K562 (cell line): ENCODE results near the gene OLIG2. TPM values are rescaled to one million over a fixed set of nuclear protein-coding genes. Genes with fewer than 3 reads are reported as not detected.

Source experiments
- ATAC-seq: fragments of 200-7000 bp; cut with Tn5 transposase; 3 replicates; pipeline ENCODE4 v1.9.1; 2020; ENCODE audit warnings: moderate library complexity
- BruUV-seq: library from RNA; stranded (reverse); fragments of 400-500 nt; replicated peaks from 2 replicates; lab custom pipeline; 2021; lab: Mats Ljungman, UMichigan
- CTCF ChIA-PET: fragments of 300-600 bp; formaldehyde crosslinking; extraction: SDS; loops from one replicate; lab custom pipeline; 2021; ENCODE audit warnings: low intra/inter-chr PET ratio; lab: Yijun Ruan, JAX
- POLR2A ChIA-PET: fragments of 300-600, 350-650 bp; sonication (Branson Sonifier 250); formaldehyde crosslinking; extraction: SDS; loops from one replicate; lab custom pipeline; 2021; ENCODE audit warnings: antibody characterized with exemption, inconsistent platforms; lab: Yijun Ruan, JAX
- DNase-seq, 4 experiments: peaks; one replicate each; pipeline versions ENCODE4 v3.0.0 to v3.0.0-alpha.2; 2011 to 2018; ENCODE audit warnings: low spot score in 3 of 4, mixed read lengths in 3 of 4; ENCODE audit errors: extremely low read depth in 1 of 4
- FAIRE-seq: peaks from 2 replicates; lab custom pipeline; 2011; peaks lifted over from hg19 to GRCh38; lab: Jason Lieb, UNC
- H2AFZ ChIP-seq: 2 replicates; pipeline ENCODE4 v1.6.0; 2011; ENCODE audit warnings: low read depth, low read length, control low read depth, inconsistent platforms
- H3K27ac ChIP-seq: fragments of 200-600 bp; 3 replicates; pipeline ENCODE4 v1.8.0; 2011; ENCODE audit warnings: low read depth, mild to moderate bottlenecking, control low read depth, inconsistent platforms, low read length, moderate library complexity, mixed read lengths; ENCODE audit errors: extremely low read depth
- H3K27me3 ChIP-seq, 2 experiments: fragments of 300-600 bp in 1 of 2; 2 replicates in 1 of 2; 3 replicates in 1 of 2; pipeline versions ENCODE4 v1.6.0 to v1.8.0; 2011; ENCODE audit warnings: inconsistent platforms in 2 of 2, low read length in 2 of 2, mild to moderate bottlenecking in 1 of 2, mixed read lengths in 1 of 2, moderate library complexity in 1 of 2; ENCODE audit not compliant: control insufficient read depth in 2 of 2, insufficient read depth in 2 of 2
- H3K36me3 ChIP-seq: fragments of 300-600 bp; 3 replicates; pipeline ENCODE4 v1.8.0; 2011; ENCODE audit warnings: mild to moderate bottlenecking, low read length, inconsistent platforms; ENCODE audit not compliant: control insufficient read depth, insufficient read depth
- H3K4me1 ChIP-seq, 2 experiments: fragments of 200-600 bp in 1 of 2; replicated peaks in 1 of 2; 2 replicates in 1 of 2; 3 replicates in 1 of 2; pipeline versions ENCODE4 v1.5.1 to v1.8.0; 2011; ENCODE audit warnings: inconsistent platforms in 2 of 2, low read length in 2 of 2, mild to moderate bottlenecking in 1 of 2, mixed read lengths in 1 of 2, moderate library complexity in 1 of 2; ENCODE audit not compliant: control insufficient read depth in 2 of 2, insufficient read depth in 2 of 2
- H3K4me2 ChIP-seq: 2 replicates; pipeline ENCODE4 v1.6.1; 2011; ENCODE audit warnings: low read length, control low read depth, inconsistent platforms, mixed read lengths; ENCODE audit not compliant: insufficient read depth
- H3K4me3 ChIP-seq: fragments of 200-600 bp; sonication (generic), shearing (Covaris generic); 2 replicates; pipeline ENCODE4 v1.5.1; 2016; ENCODE audit warnings: control low read depth, inconsistent platforms
- H3K79me2 ChIP-seq: fragments of 200-600 bp; 3 replicates; pipeline ENCODE4 v1.8.0; 2011; ENCODE audit warnings: low read length, inconsistent platforms; ENCODE audit not compliant: control insufficient read depth, insufficient read depth
- H3K9ac ChIP-seq, 2 experiments: 2 replicates each; pipeline versions ENCODE4 v1.6.0 to v1.6.1; 2011; ENCODE audit warnings: low read depth in 2 of 2, low read length in 2 of 2, control low read depth in 1 of 2, inconsistent platforms in 1 of 2, mild to moderate bottlenecking in 1 of 2, mixed read lengths in 1 of 2; ENCODE audit not compliant: insufficient read depth in 1 of 2
- H3K9me1 ChIP-seq: one replicate; pipeline ENCODE4 v1.6.0; 2011; ENCODE audit warnings: inconsistent platforms, mild to moderate bottlenecking, low read length, moderate library complexity; ENCODE audit not compliant: control insufficient read depth, insufficient read depth
- H3K9me3 ChIP-seq: replicated peaks from 2 replicates; pipeline ENCODE4 v1.5.1; 2011; ENCODE audit warnings: low read depth, low read length, inconsistent platforms; ENCODE audit not compliant: control insufficient read depth, insufficient read depth
- H4K20me1 ChIP-seq: replicated peaks from 2 replicates; pipeline ENCODE4 v1.6.1; 2011; ENCODE audit warnings: low read length, inconsistent platforms, mixed read lengths; ENCODE audit not compliant: control insufficient read depth, insufficient read depth
- CEBPB ChIP-seq: fragments of 450-650 bp; IDR thresholded peaks from 2 replicates; pipeline ENCODE4 v1.6.1; 2016; ENCODE audit warnings: missing genetic modification characterization, missing compliant biosample characterization
- CEBPG ChIP-seq, 3 experiments: fragments of 200-800 bp in 1 of 3; sonication (Bioruptor generic) in 1 of 3; sonication (generic) in 1 of 3; formaldehyde crosslinking in 1 of 3; IDR thresholded peaks in 2 of 3; conservative IDR thresholded peaks in 1 of 3; 2 replicates each; pipeline versions ENCODE4 v1.6.1 to v1.8.0; 2016 to 2022; ENCODE audit warnings: missing compliant biosample characterization in 2 of 3, missing genetic modification characterization in 2 of 3, mild to moderate bottlenecking in 1 of 3, missing genetic modification reagents in 1 of 3
- NFIC ChIP-seq: fragments of 450-650 bp; IDR thresholded peaks from 2 replicates; pipeline ENCODE4 v1.6.1; 2017; ENCODE audit warnings: mild to moderate bottlenecking, inconsistent platforms
- ZNF124 ChIP-seq: sonication (generic); formaldehyde crosslinking; IDR thresholded peaks from 2 replicates; pipeline ENCODE4 v1.8.1; 2022; ENCODE audit warnings: missing genetic modification reagents
- WGBS: fragments of 100-300 bp; shearing (Covaris generic); methylation state at CpG from one replicate; pipeline ENCODE4 v1.1.6; 2016; ENCODE audit warnings: low coverage, mixed read lengths; ENCODE audit not compliant: insufficient coverage; ENCODE audit errors: missing lambda C conversion rate; 5-methylcytosine and 5-hydroxymethylcytosine counted together
- in situ Hi-C: fragments of 300-500 bp; cut with MboI; formaldehyde crosslinking; loops from 4 replicates; pipeline ENCODE4 v1.15.0; 2018; ENCODE audit warnings: inconsistent platforms, mixed read lengths
- intact Hi-C: fragments of 100-400 bp; cut with micrococcal nuclease; formaldehyde crosslinking; loops from 2 replicates; pipeline ENCODE4 v1.14.2; 2022
- polyA plus RNA-seq, 8 experiments: library from polyadenylated mRNA; depleted of rRNA in 4 of 8; stranded (reverse) in 5 of 8; unstranded in 3 of 8; fragments of >200 nt; fragmentation: Nextera tagmentation in 2 of 8; fragmentation: Illumina TruSeq in 1 of 8; extraction: Ambion mirVana in 2 of 8; extraction: Trizol in 1 of 8; gene quantifications; 2 replicates each; pipeline versions ENCODE4 v1.2.1 to v1.2.3, GENCODE V29; 2011 to 2014; ENCODE audit warnings: inconsistent platforms in 1 of 8, missing spikeins in 1 of 8
- total RNA-seq, 7 experiments: library from RNA; depleted of rRNA in 6 of 7; stranded (reverse); fragments of >200 nt in 6 of 7; fragmentation: Illumina TruSeq in 2 of 7; extraction: Trizol in 2 of 7; gene quantifications; 2 replicates each; pipeline versions ENCODE4 v1.2.1 to v1.2.3, GENCODE V29; 2011 to 2021; ENCODE audit warnings: low replicate concordance in 1 of 7
- TF ChIP-seq, protein P1 (sequence below): sonication (generic); formaldehyde crosslinking; IDR thresholded peaks from 2 replicates; pipeline ENCODE4 v1.8.0; 2022; ENCODE audit warnings: mild to moderate bottlenecking, missing genetic modification reagents

The OLIG2 gene
- total and polyA plus RNA-seq, 9 of the 15 experiments (the other 6 are each of a cell fraction or from before 2014, with no cell fraction given), result not detected

- Histone ChIP-seq H3K27ac (no peak overlapping the region), H4K20me1 (no peaks in the 10 kb centered on the region; the same call in 1 of the 2 replicates), H3K79me2 (no peaks in the 10 kb centered on the region), H3K9me1 (peaks cover 4% of the 10 kb centered on the region), H3K9me3 (no peaks in the 10 kb centered on the region), H3K36me3 (no peaks in the 10 kb centered on the region), H2AFZ (no peak overlapping the region), H3K4me1 (no peaks in the 10 kb centered on the region), H3K27me3 (peaks cover 22 to 63% of the 10 kb centered on the region in 2 experiments; a peak in 4 of 5 replicates), H3K4me3 (no peak overlapping the region), H3K9ac (no peak overlapping the region), H3K4me2 (no peak overlapping the region)
- no peak for DNase-seq
- intact Hi-C loops (no loop called here), in situ Hi-C loops (no loop called here)
- ChIA-PET POLR2A (no interaction called here), CTCF (interaction anchor here (0.6 kb wide), 1 partner anchor 141 kb away, joined by 3 read pairs; no protein-coding TSS in a partner anchor)
- FAIRE-seq, result no peak
- TF ChIP-seq NFIC (0 out of 2 replicates have a peak, but pooled peaks have one; percentile 1), ZNF124 (CRISPR knock-in tag) (no peak)
- BruUV-seq, result no TSS peak
- WGBS, result under 1% methylated on average over 6 of the region's 6 CpGs
- no peak for ATAC-seq
Measured at GRCh38 chr21:33058957-33059356, 33.2 kb downstream of the OLIG2 start.

- CTCF ChIA-PET, result interaction anchor here (0.6 kb wide), 1 partner anchor 141 kb away, joined by 3 read pairs; no protein-coding TSS in a partner anchor
- no peaks in the 10 kb centered on the region for H3K9me3 ChIP-seq
- DNase-seq (no peak), FAIRE-seq (no peak), ATAC-seq (no peak)
- TF ChIP-seq CEBPB (peak; percentile 77), CEBPG (CRISPR knock-in tag; IDR thresholded peaks at IDR 0.05) (no peak), CEBPG (tag; conservative IDR thresholded peaks at IDR 0.05 in 1 of 2, IDR thresholded peaks at IDR 0.05 in 1 of 2) (peak; percentile 31 to 47; a peak in 2 of 4 replicates)
- TF ChIP-seq, protein P1, sequence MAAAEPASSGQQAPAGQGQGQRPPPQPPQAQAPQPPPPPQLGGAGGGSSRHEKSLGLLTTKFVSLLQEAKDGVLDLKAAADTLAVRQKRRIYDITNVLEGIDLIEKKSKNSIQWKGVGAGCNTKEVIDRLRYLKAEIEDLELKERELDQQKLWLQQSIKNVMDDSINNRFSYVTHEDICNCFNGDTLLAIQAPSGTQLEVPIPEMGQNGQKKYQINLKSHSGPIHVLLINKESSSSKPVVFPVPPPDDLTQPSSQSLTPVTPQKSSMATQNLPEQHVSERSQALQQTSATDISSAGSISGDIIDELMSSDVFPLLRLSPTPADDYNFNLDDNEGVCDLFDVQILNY (CRISPR knock-in tag), result no peak
- H3K27ac ChIP-seq, result no peak overlapping the region
- H3K4me1 ChIP-seq, result no peaks in the 10 kb centered on the region
- no peak overlapping the region for H3K4me2 ChIP-seq
- 0% methylated on average over 2 of the region's 2 CpGs for WGBS
- H3K9me1 ChIP-seq, result peaks cover 4% of the 10 kb centered on the region
- in situ Hi-C loops (no loop called here), intact Hi-C loops (no loop called here)
- no TSS peak for BruUV-seq
- no peaks in the 10 kb centered on the region for H3K79me2 ChIP-seq
- no peaks in the 10 kb centered on the region for H3K36me3 ChIP-seq
- H4K20me1 ChIP-seq, result no peaks in the 10 kb centered on the region; the same call in 1 of the 2 replicates
- peaks cover 26 to 68% of the 10 kb centered on the region in 2 experiments; a peak in 4 of 5 replicates for H3K27me3 ChIP-seq
- POLR2A ChIA-PET, result no interaction called here
- H2AFZ ChIP-seq, result no peak overlapping the region
- H3K4me3 ChIP-seq, result no peak overlapping the region
- H3K9ac ChIP-seq, result no peak overlapping the region
Measured at GRCh38 chr21:33059380-33059841, 33.7 kb downstream of the OLIG2 start.
